ENCODE results near the gene GJD3. TPM values are rescaled to one million over a fixed set of nuclear protein-coding genes. Genes with fewer than 3 reads are reported as not detected.
A peak's percentile ranks its signal among the peaks of the same experiment; 100 is the strongest.

Gene GJD3
- total RNA-seq, 2 donors from 2014 or later: 0.82 to 5.3 TPM

DNA sequence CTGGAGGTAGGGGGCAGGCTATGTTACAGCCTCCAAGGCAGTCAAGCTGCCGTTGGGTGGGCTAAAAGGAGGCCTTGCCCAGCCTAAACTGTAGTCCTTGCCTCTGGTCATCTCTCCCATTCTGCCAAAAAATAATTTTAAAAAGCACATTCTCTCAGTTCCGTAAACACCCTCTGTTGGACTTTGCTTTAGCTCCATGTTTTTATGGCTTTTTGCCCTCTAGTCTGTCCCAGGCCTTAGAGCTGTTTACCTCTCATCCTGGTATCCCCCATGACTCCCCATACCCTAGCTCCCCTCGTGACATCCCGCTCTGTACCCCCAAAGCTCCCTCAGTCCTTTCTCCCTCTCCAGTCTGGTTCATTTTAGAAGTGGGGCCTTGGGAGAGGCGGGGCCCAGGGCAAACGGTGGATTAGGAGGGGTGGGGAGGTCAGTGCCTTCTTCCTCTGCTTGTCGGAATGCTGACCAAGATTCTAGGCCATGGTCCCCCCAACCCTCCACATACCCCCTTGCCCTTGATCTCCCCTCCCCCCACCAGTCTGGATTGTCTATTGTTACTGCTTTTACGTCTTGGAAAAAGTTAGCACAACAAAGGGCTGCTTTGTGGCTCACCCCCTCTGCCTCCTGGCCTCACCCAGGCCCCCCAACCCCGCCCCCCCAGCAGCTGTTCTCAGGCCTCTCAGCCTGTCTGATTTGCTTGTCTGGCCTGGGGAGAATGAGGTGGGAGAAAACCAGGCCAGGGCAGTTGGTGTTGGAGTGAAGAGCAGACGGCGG is 18.4 kb downstream of the GJD3 start:
- Histone ChIP-seq H3K27ac (peak overlapping the region; percentile 96 to 98), H3K36me3 (no peaks in the 10 kb centered on the region), H3K4me3 (peak overlapping the region; percentile 36 to 93), H3K4me1 (replicated peaks) (peaks cover 43% of the 10 kb centered on the region), H3K27me3 (replicated peaks; ENCODE audit: insufficient read depth) (no peaks in the 10 kb centered on the region), H3K9me3 (no peaks in the 10 kb centered on the region)
- intact Hi-C loops (cut with DNase I): loop anchor here (5.0 kb wide), 1 partner anchor 34 kb away; no protein-coding TSS in a partner anchor
- DNase-seq (ENCODE audit: low spot score): no peak
- 35% methylated on average over 11 of the region's 11 CpGs for WGBS
- TF ChIP-seq POLR2AphosphoS5 (IDR thresholded peaks at IDR 0.05) (no peak), POLR2A (IDR thresholded peaks at IDR 0.05) (no peak), CTCF (IDR thresholded peaks at IDR 0.05) (no peak)

GRCh38 chr17:40345161-40345993 is 19.2 kb downstream of the GJD3 start:
- no peaks in the 10 kb centered on the region for H3K27me3 ChIP-seq (replicated peaks; ENCODE audit: insufficient read depth)

DNA sequence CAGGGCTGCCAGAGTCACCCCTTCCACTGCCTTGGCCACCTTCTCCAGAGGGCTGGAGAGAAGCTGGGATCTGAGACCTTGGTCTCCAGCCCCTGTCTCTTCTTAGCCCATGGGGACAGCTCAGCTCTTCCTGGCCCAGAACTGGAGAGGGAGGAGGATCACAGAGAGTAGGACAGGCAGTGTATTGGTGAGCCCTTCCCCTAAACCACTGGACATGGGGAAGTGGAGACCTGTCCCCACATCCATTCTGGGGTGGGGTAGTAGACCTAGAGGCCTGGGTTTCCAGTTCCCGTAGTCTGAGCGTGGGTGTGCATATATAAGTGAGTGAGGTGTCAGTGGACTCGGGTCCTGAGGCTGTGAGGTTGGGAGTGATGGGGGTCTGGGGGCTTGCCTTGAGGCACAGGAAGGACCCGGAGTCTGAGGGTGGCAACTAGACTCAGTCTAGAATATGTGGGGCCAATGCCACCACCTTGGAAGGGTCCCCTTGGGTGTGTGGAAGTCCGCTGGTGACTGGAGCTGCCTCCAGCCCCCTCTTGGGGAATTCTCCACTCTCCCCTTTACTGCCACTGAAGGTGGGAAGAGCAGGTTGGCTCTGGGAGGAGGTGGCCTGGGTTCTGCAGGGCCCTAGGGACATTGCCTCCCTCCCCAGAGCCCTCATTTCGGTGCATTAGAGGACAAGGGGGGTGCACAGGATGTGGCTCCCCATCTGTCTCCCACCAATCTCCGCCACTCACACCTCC is 19.9 kb downstream of the GJD3 start:
- intact Hi-C loops (cut with DNase I): loop anchor here (5.0 kb wide), 2 partner anchors 32 to 222 kb away; partner anchors contain the start of gene MSL1
- no peaks in the 10 kb centered on the region for H3K27me3 ChIP-seq (replicated peaks; ENCODE audit: insufficient read depth)
- H3K27ac ChIP-seq: peak overlapping the region; percentile 96 to 98
- peak overlapping the region; percentile 36 to 93 for H3K4me3 ChIP-seq
- H3K9me3 ChIP-seq: no peaks in the 10 kb centered on the region
- DNase-seq (ENCODE audit: low spot score): no peak
- 26% methylated on average over 7 of the region's 7 CpGs for WGBS
- TF ChIP-seq POLR2A (IDR thresholded peaks at IDR 0.05): no peak
- TF ChIP-seq CTCF (IDR thresholded peaks at IDR 0.05): no peak
- TF ChIP-seq POLR2AphosphoS5 (IDR thresholded peaks at IDR 0.05): no peak
- H3K4me1 ChIP-seq (replicated peaks): peaks cover 44% of the 10 kb centered on the region
- H3K36me3 ChIP-seq: no peaks in the 10 kb centered on the region

More at GRCh38 chr17:40345161-40345993, 19.2 kb downstream of the GJD3 start:
- Histone ChIP-seq H3K27ac (peak overlapping the region; percentile 96 to 98), H3K36me3 (no peaks in the 10 kb centered on the region), H3K9me3 (no peaks in the 10 kb centered on the region), H3K4me3 (peak overlapping the region; percentile 36 to 93), H3K4me1 (replicated peaks) (peaks cover 49% of the 10 kb centered on the region)
- TF ChIP-seq POLR2AphosphoS5 (IDR thresholded peaks at IDR 0.05) (peak; percentile 62), CTCF (IDR thresholded peaks at IDR 0.05) (peak in 1 of 4 experiments; percentile 2), POLR2A (IDR thresholded peaks at IDR 0.05) (peak; percentile 79)
- 2% methylated on average over 26 of the region's 45 CpGs for WGBS
- DNase-seq (ENCODE audit: low spot score): peak; percentile 64
- intact Hi-C loops (cut with DNase I): loop anchor here (5.0 kb wide), 1 partner anchor 33 kb away; no protein-coding TSS in a partner anchor

GRCh38 chr17:40343219-40344119 is 21.1 kb downstream of the GJD3 start:
- Histone ChIP-seq H3K4me1 (replicated peaks) (peaks cover 33% of the 10 kb centered on the region), H3K9me3 (no peaks in the 10 kb centered on the region), H3K36me3 (no peaks in the 10 kb centered on the region), H3K27ac (peak overlapping the region; percentile 96 to 98), H3K27me3 (replicated peaks; ENCODE audit: insufficient read depth) (no peaks in the 10 kb centered on the region), H3K4me3 (peak overlapping the region; percentile 77 to 93)
- no peak for TF ChIP-seq CTCF (IDR thresholded peaks at IDR 0.05)
- no peak for TF ChIP-seq POLR2AphosphoS5 (IDR thresholded peaks at IDR 0.05)
- TF ChIP-seq POLR2A (IDR thresholded peaks at IDR 0.05): no peak
- DNase-seq (ENCODE audit: low spot score): no peak
- intact Hi-C loops (cut with DNase I): loop anchor here (5.0 kb wide), 1 partner anchor 221 kb away; the partner anchor contains the start of gene MSL1
- WGBS: 16% methylated on average over 15 of the region's 15 CpGs

All from prostate gland (tissue), 2 donors.